Endothelial cell of umbilical vein (primary cell): Measurements from ENCODE around the gene PDIA5.

Experiments
- CTCF ChIP-seq, 2 donors: IDR thresholded peaks; 1 replicate in 1 of 2; 2 replicates in 1 of 2; pipeline ENCODE4 v1.5.1; 2011; ENCODE audit warnings: low read length in 2 of 2, mild to moderate bottlenecking in 2 of 2, moderate library complexity in 2 of 2, control low read depth in 1 of 2, inconsistent platforms in 1 of 2, low read depth in 1 of 2; ENCODE audit not compliant: insufficient read depth in 1 of 2; ENCODE audit errors: extremely low read depth in 1 of 2
- POLR2AphosphoS5 ChIP-seq: IDR thresholded peaks from 2 replicates; pipeline ENCODE4 v1.6.1; 2012; ENCODE audit warnings: low read depth, mild to moderate bottlenecking, control low read depth, low read length, moderate library complexity; ENCODE audit not compliant: insufficient read depth

- TF ChIP-seq CTCF (IDR thresholded peaks at IDR 0.05; ENCODE audit: extremely low read depth in 1 of 2, insufficient read depth in 1 of 2, low read depth in 1 of 2, low read length in 2 of 2) (no peak), POLR2AphosphoS5 (no peak)
These were observed 119.9 kb downstream of the PDIA5 start for GRCh38 chr3:123186695-123187094.
